Measurements from ENCODE around the gene XRCC4. TPM values are rescaled to one million over a fixed set of nuclear protein-coding genes. Genes with fewer than 3 reads are reported as not detected.

Gene XRCC4
- total and polyA plus RNA-seq, 12 donors, result 2.4 to 15.8 (median 6.3) TPM

DNA sequence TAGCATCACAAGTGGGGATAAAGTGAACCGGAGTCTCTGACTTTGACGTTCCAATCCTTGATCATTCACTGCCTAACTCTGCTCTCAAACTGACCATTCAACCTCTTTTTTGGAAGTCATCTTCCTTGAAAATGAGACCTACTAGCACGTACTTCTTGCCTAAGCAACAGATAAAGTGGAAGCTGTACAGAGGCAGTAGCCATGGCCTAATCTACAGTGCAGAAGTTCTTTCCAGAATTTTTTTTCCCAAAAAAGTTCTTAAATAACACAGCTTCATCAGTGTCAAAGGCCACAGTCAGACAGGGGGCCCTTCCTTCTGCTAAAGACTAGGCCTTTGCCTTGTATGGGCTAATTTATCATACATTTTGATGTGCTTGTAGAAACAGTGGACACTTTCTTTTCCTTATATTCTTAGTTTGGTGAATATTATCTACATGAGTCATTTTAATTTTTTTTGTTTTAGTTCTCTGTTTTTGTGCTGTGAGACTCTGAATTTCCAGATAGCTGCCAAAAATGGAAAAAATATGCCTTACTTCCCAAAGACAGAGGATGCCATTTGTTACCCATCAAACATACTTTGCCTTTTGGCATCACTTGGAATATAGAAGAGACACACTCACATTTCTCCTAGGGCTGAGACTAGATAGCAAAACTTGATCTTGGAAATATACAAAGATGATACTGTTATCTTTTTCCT lies 297.9 kb downstream of the XRCC4 start:
- intact Hi-C loops (cut with DNase I), result no loop called here
- Histone ChIP-seq H3K9me3 (replicated peaks in 1 of 3) (no peaks in the 10 kb centered on the region), H3K36me3 (replicated peaks in 1 of 2) (no peaks in the 10 kb centered on the region), H3K27me3 (no peaks in the 10 kb centered on the region), H3K27ac (no peak overlapping the region), H3K4me3 (no peak overlapping the region), H3K4me1 (replicated peaks in 1 of 2) (no peaks in the 10 kb centered on the region)
- no peak for DNase-seq
- WGBS, 4 donors, result 72 to 89% (median 87%) methylated on average over 3 of the region's 3 CpGs
- TF ChIP-seq, protein P1, sequence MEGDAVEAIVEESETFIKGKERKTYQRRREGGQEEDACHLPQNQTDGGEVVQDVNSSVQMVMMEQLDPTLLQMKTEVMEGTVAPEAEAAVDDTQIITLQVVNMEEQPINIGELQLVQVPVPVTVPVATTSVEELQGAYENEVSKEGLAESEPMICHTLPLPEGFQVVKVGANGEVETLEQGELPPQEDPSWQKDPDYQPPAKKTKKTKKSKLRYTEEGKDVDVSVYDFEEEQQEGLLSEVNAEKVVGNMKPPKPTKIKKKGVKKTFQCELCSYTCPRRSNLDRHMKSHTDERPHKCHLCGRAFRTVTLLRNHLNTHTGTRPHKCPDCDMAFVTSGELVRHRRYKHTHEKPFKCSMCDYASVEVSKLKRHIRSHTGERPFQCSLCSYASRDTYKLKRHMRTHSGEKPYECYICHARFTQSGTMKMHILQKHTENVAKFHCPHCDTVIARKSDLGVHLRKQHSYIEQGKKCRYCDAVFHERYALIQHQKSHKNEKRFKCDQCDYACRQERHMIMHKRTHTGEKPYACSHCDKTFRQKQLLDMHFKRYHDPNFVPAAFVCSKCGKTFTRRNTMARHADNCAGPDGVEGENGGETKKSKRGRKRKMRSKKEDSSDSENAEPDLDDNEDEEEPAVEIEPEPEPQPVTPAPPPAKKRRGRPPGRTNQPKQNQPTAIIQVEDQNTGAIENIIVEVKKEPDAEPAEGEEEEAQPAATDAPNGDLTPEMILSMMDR (IDR thresholded peaks at IDR 0.05), result no peak
- TF ChIP-seq POLR2A (IDR thresholded peaks at IDR 0.05), result no peak

DNA sequence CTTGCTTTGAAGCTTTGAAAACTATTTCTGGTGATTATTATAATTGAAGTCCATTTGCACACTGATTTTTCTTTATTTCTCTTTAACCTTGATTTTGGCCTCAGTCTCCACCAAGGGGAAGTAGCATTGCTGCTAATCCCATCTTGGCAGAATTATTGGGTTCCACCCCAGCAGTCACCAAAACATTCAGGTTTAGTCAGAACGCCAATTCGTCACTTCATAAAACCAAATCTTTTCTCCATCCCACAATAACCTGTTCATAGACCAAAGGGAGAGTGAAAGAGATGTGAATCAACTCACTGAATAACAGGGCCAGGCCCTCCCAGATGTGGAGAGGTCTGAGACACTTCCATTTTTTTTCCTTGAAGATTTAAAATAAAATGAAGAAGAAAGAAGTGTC lies 299.1 kb downstream of the XRCC4 start:
- TF ChIP-seq, protein P1 (IDR thresholded peaks at IDR 0.05), result no peak
- no peak for TF ChIP-seq POLR2A (IDR thresholded peaks at IDR 0.05)
- no peak for DNase-seq
- Histone ChIP-seq H3K4me3 (no peak overlapping the region), H3K9me3 (replicated peaks in 1 of 3) (no peaks in the 10 kb centered on the region), H3K27me3 (no peaks in the 10 kb centered on the region), H3K4me1 (replicated peaks in 1 of 2) (no peaks in the 10 kb centered on the region), H3K36me3 (replicated peaks in 1 of 2) (no peaks in the 10 kb centered on the region), H3K27ac (no peak overlapping the region)
- 87 to 94% (median 92%) methylated on average over 2 of the region's 2 CpGs for whole genome bisulfite sequencing, 4 donors
- intact Hi-C loops (cut with DNase I), result no loop called here

DNA sequence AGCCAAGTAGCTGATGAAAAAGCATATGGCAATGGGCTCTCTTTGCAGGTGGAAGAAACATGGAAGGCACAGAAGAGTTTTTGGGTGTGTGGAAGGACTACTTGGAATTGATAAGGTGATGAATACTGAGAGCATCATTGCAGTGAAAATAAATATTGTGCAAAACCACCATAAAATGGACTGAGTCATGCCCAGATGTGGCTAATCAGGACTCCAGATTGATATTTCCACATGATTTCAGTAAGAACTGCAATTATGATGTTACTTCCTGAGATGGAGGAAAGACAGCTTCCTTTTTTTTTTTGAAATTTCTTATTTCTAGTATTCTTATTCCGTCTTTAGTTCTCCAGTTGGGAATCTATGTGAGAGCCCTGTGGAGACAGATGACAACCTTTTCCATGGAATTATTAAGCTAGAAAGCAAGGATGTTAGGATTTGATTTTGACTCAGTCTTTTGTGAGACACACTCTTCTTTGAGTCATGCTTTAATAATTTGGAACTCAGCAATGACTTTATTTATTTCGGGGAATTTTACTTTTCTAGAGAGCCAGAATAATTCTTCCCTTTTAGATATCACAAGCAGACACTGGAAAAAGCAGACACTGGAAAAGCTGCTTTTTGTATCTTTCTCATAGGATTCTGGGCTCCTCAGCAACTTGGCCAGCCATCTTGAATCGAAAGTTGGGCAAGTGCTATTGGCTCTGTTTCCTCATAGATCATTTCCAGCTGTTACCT lies 300.0 kb downstream of the XRCC4 start:
- H3K27ac ChIP-seq, result no peak overlapping the region
- DNase-seq, result no peak
- 70 to 78% (median 74%) methylated on average over 3 of the region's 3 CpGs for whole genome bisulfite sequencing, 4 donors
- no peak for TF ChIP-seq POLR2A (IDR thresholded peaks at IDR 0.05)
- TF ChIP-seq, protein P1 (IDR thresholded peaks at IDR 0.05), result no peak
- no peaks in the 10 kb centered on the region for H3K27me3 ChIP-seq
- H3K9me3 ChIP-seq (replicated peaks in 1 of 3), result no peaks in the 10 kb centered on the region
- intact Hi-C loops (cut with DNase I), result no loop called here
- no peaks in the 10 kb centered on the region for H3K4me1 ChIP-seq (replicated peaks in 1 of 2)
- H3K4me3 ChIP-seq, result no peak overlapping the region
- H3K36me3 ChIP-seq (replicated peaks in 1 of 2), result no peaks in the 10 kb centered on the region

DNA sequence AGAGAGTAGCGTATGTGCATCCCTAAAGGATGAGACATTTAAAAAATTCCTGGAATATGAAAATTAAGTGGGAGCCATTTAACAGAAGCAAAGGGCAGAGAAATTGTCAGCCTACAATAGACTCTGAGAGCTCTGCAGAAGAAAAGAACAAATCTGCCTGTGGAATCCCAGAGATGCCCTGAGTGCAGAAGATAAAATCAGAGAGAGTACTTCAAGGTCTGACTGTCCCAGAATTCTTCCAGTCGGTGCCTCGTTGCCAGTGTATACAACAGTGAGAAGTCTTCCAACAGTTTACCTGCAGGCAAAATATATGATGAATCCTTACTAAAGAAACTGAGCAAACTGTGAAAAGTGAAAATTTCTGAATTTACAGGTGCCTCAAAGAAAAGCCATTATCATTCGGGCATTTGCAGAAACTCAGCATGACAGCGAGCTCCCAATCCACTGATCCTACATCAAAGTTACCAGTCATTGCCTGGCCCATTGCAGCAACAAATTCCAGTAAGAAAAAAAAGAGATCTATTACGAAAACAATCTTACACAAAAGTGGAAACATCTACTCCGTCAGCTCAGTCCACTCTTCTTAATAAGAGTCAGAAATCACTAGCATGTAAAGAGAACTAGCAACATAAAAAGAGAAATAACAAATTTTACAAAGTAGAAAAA lies 301.4 kb downstream of the XRCC4 start:
- intact Hi-C loops (cut with DNase I), result no loop called here

More for the DNA sequence above, 301.4 kb downstream of the XRCC4 start:
- DNase-seq, result no peak
- no peaks in the 10 kb centered on the region for H3K27me3 ChIP-seq
- TF ChIP-seq, protein P1 (IDR thresholded peaks at IDR 0.05), result no peak
- TF ChIP-seq POLR2A (IDR thresholded peaks at IDR 0.05), result no peak
- H3K36me3 ChIP-seq (replicated peaks in 1 of 2), result no peaks in the 10 kb centered on the region
- WGBS, 4 donors, result 67 to 74% (median 70%) methylated on average over 7 of the region's 7 CpGs
- H3K27ac ChIP-seq, result no peak overlapping the region
- H3K4me1 ChIP-seq (replicated peaks in 1 of 2), result no peaks in the 10 kb centered on the region
- H3K4me3 ChIP-seq, result no peak overlapping the region
- no peaks in the 10 kb centered on the region for H3K9me3 ChIP-seq (replicated peaks in 1 of 3)

Data from adrenal gland (tissue), 12 donors.